AG04449 (cell line): Measurements from ENCODE around the gene PYGO2.

Experiments used
- CTCF ChIA-PET: fragments of 350-600 bp; formaldehyde crosslinking; extraction: SDS; loops from one replicate; lab custom pipeline; 2021; ENCODE audit warnings: antibody characterized with exemption; lab: Yijun Ruan, JAX
- POLR2A ChIA-PET: fragments of 400-600, 350-600 bp; formaldehyde crosslinking; extraction: SDS; loops from one replicate; lab custom pipeline; 2020; ENCODE audit warnings: antibody characterized with exemption, inconsistent platforms; lab: Yijun Ruan, JAX
- DNase-seq: peaks from one replicate; pipeline ENCODE4 v3.0.0-alpha.2; 2010; ENCODE audit warnings: low read depth, low spot score
- H3K4me3 ChIP-seq: 2 replicates; pipeline ENCODE4 v1.5.1; 2011; ENCODE audit warnings: low read depth, mild to moderate bottlenecking, control low read depth, low read length
- TF ChIP-seq, protein P1 (sequence below): IDR thresholded peaks from one replicate; pipeline ENCODE4 v1.5.1; 2011; ENCODE audit warnings: mild to moderate bottlenecking, moderate library complexity, low read length, control low read depth, inconsistent platforms; ENCODE audit not compliant: insufficient read depth; ENCODE audit errors: missing control alignments

Gene PYGO2

GRCh38 chr1:155008015-155008941 is 46.7 kb upstream of the PYGO2 start:
- DNase-seq, result no peak
- ChIA-PET CTCF (interaction anchor here (0.8 to 17.2 kb wide), 6 partner anchors 9 to 77 kb away, joined by 3 to 244 read pairs (median 4); partner anchors contain the start of genes ADAM15 and SHC1), POLR2A (no interaction called here)
- TF ChIP-seq, protein P1, sequence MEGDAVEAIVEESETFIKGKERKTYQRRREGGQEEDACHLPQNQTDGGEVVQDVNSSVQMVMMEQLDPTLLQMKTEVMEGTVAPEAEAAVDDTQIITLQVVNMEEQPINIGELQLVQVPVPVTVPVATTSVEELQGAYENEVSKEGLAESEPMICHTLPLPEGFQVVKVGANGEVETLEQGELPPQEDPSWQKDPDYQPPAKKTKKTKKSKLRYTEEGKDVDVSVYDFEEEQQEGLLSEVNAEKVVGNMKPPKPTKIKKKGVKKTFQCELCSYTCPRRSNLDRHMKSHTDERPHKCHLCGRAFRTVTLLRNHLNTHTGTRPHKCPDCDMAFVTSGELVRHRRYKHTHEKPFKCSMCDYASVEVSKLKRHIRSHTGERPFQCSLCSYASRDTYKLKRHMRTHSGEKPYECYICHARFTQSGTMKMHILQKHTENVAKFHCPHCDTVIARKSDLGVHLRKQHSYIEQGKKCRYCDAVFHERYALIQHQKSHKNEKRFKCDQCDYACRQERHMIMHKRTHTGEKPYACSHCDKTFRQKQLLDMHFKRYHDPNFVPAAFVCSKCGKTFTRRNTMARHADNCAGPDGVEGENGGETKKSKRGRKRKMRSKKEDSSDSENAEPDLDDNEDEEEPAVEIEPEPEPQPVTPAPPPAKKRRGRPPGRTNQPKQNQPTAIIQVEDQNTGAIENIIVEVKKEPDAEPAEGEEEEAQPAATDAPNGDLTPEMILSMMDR, result no peak
- H3K4me3 ChIP-seq, result no peak overlapping the region

- TF ChIP-seq, protein P1, result no peak
- H3K4me3 ChIP-seq, result no peak overlapping the region
- DNase-seq, result no peak
- ChIA-PET POLR2A (no interaction called here), CTCF (interaction anchor here (0.8 to 17.2 kb wide), 6 partner anchors 8 to 78 kb away, joined by 3 to 244 read pairs (median 4); partner anchors contain the start of gene ADAM15)
Observed at GRCh38 chr1:155007251-155007828, 45.8 kb upstream of the PYGO2 start.

DNA sequence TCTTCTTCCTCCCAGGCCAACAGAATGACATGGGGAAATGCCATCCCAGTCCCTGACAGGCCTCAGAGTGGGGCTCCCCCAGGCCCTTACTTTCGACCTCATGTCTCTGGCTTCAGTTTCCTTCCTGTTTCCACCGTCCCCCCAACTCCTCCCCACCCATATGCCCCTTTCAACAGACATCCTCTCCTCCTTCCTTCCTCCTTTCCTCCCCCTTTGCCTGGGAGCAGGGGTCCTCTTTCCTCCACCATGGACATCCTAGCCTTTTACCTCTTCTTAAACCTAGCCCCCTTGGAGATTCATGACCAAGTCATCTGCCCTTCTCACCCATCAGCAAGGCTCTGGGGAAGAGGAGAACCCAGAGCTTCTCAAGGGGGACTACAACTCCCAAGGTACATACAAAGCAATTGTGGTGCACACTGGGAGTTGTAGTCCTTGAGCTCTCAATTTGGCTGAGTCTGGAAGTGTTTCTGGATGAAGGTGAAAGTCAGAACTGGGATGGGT is 45.1 kb upstream of the PYGO2 start:
- H3K4me3 ChIP-seq, result no peak overlapping the region
- TF ChIP-seq, protein P1, result no peak
- ChIA-PET POLR2A (no interaction called here), CTCF (interaction anchor here (1.0 to 17.2 kb wide), 3 partner anchors 12 to 53 kb away, joined by 4 to 244 read pairs (median 4); partner anchors contain the start of gene PYGO2)
- no peak for DNase-seq

- TF ChIP-seq, protein P1, result no peak
- DNase-seq, result no peak
- no peak overlapping the region for H3K4me3 ChIP-seq
- POLR2A ChIA-PET, result no interaction called here
- CTCF ChIA-PET, result interaction anchor here (1.1 to 17.2 kb wide), 5 partner anchors 10 to 168 kb away, joined by 3 to 244 read pairs (median 4); partner anchors contain the start of genes KRTCAP2, PBXIP1 and PYGO2
Observed at GRCh38 chr1:155005076-155006011, 43.8 kb upstream of the PYGO2 start.

DNA sequence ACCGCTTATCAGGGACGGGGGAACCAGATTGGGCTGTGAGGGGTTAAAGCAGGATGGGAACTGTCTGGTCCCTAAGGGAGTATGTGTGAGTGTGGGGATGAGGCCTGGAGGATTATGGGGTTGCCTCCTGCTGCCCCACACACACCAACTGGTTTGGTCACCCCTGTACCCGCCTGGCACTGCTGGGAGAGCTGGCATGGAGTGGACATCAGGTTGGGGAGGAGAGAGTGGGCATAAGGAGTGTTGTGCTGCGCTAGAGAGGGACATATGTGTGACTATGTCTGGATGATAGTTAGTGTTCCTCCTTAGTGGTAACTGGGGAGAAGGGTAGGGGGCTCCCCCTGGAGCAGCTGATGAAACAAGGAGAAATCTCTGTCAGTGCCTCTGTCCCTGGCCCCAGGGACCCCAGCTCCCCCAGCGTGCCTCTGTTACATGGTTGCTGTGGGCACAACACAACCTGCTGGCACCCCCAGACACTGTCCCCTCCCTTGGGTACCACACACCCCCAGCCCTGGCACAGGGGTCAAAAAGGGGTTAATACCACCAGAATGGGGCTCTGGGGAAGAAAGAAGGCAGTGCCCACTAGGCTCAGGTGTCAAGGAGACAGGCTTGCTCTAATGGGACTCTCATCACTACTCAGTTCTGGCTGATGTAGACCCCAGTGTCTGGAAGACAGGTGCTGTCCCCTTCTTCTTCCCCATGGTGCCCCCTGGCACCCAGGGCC is 42.9 kb upstream of the PYGO2 start:
- ChIA-PET POLR2A (interaction anchor here (1.6 kb wide), 1 partner anchor 34 kb away, joined by 8 read pairs; the partner anchor contains the start of gene SHC1), CTCF (interaction anchor here (0.7 to 17.2 kb wide), 6 partner anchors 9 to 169 kb away, joined by 3 to 244 read pairs (median 3); partner anchors contain the start of genes KRTCAP2 and PBXIP1)
- TF ChIP-seq, protein P1, result no peak
- peak overlapping the region; percentile 93 for H3K4me3 ChIP-seq
- DNase-seq, result no peak
